ENCODE results near the gene CHN1.

CHN1 gene

DNA sequence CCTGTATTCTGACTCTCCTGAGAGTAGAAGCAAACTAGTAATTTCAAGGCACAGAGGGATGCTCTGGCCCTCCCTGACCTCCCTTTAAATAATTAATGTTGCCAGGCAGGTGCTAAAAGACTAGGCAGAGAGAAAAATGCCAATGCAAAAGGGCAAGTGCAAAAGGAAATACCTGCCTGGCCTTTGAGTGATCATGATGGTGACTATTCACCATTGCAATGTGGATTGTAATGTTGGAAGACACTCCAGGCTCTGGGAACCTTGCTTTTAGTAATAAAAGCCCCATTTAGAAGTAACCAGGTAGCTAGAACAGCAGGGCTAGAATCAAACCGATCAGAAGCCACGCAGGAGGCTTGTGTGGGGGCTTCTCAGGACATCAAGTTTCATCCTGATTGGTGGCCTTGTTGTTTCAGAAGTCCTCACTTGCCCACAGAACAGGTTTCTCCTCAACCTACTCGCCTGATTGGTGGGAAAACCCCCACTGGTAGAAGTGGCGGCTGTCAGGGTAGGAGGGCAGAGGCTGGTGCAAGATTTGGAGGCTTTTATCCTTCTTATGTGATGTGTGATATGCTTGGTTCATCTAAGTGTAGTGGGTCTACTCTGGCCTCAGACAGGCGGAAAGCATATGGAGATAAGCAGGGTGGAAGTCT is 224.9 kb downstream of the CHN1 start:
- no peak for DNase-seq

DNA sequence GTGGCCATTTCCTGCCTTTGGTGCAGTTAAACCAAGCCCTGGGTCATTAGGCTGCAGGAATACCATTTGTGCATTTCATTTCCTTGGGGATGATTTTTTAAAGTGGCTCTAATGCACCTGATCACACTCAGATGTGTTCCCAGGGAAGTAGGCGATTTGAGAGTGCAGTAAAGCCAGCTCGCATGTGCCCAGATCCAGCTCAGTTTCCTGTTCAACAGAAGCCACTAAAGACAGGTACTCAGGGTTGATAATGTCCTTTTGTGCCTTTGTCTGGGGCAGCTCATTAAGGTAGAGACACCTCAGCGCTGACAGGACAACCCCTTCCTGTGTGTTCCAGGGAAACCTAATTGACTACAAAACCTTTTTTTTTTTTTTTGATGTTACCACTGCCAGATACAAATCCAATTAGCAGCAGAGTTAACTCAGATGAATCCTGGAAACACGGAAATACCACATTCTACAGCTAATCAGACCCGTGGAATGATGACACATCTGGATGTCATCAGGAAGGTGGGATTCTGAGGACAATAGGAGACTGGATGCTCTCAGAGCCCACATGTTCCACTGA is 225.7 kb downstream of the CHN1 start:
- DNase-seq = peak; percentile 48

DNA sequence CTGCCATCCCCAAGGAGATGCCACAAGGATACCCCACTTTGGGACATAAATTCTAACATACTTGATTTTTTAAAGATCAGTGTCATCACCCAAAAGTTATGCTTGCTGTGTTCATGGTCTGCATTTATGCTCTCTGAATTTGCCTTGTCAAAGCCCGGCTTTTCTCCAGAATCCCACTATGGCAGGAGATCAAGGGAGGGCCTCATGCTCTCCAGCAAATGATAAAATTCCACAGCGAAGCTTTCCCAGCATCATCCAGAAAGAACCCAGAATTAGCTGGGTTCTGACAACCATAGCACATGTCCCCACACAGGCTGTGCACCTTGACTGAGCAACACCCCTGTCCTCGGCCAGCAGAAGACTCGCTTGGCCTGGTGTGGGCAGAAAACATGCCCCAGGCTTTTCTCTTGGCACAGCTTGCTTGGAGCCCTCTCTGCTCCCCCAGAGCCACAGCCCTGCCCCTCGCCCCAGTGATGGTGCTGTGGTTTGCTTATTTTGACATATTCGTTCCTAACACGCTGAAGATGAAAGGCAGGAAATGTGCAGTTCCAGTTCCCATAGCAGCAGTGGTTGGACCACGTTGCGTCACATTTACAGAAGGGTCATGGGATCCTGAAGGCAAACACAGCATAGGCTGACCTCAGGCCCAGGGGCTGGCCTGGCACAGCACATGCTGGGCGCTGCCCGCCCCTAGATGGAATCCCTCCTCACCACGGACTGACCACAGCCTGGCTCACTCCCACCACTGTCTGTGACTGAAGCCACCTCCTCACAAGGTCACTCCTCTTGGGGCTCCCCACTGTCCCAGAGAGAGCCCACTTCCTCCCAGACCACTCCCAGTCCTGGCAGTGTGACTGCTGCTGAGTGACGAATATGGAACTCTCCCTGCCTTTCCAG is 226.8 kb downstream of the CHN1 start:
- DNase-seq = no peak

DNA sequence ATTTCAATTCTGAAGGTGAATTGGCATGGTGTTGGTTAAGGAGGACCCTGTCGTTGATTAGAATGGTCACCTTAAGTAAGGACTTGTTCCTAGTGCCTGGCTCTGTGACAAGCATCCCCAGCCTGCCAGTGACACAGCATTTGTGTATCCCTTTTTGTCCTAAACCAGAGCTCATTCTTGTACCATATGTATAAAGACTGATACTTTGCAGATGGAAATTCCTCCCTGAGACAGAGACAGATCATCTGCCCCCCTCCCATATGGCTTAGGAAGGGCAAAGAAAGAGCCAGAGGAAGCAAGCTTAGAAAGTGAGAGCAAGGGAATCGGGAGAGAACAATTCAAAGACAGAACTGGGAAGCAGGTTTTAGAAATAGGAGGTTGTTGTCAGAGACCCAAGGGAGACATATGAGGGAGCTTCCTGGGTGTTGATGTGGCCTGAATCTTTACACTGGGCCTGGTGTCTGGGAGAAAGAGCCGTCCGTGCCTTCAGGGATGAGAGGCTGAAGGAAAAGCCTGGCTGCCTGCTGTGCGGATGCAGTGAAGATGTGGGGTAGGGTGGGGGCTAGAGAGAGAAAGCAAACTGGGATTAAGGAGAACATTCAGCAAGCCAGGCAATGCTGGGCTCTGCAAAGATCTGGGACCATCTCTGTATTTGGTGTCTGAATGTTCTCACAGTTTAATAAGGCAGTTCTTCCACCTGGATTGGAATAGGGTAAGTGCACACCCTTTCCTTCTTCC is 227.7 kb downstream of the CHN1 start:
- no peak for DNase-seq

DNA sequence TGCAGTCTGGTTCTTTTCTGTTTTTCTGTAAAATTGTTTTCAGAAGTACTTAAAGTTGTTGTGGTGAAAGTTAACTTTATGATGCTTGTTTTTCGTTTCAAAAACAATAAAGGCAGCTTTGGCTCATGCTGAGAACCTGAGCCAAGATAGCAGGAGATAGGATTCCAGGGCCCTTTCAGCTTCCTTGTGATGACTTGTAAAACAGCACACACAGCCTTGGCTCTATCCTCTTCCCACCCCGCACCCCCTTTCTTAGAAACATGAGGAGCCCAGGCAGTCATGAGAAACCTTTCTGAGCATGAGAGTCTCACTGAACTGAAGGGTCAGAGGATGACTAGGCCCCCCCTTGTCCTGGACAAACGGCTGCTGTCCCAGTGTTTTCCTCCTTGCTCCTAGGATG is 228.5 kb downstream of the CHN1 start:
- no peak for DNase-seq

DNA sequence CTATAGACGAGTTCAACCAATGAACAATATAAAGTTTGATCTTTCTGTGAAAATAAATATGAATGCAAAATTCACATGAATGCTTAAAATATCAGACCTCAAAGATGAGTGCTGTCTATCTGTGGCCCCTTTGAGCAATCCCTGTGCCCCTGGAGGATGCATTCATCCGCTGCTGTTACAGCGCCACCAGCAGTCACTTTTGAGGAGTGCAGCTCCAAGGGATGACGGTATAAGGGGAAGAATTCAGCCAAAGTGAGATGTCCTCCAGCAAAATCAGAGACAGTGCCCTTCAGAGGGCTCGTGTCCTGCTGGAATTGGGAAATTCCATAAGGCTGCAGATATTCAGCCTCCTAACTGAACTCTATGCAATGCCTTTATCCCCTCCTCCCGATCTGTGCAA is 229.0 kb downstream of the CHN1 start:
- no peak for DNase-seq

DNA sequence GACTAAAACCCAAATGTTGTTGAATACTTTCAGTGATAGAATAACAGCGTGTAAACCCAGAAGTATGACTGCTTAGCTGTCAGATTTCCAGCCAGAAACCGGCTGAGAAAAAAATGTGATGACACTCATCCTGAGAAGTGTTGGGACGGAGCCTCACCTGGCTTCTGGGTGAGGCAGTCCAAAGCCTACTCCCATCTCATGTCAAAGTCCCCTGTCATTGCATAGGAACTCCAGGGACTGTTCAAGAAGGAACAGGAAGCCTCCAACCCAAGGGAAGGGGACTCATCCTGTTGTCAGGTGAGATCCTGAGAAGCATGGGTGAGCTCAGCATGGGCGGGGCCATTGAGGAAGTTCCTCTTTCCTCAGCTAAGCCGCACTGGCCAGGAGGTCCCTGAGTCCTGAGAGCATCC is 229.6 kb downstream of the CHN1 start:
- DNase-seq = no peak

DNA sequence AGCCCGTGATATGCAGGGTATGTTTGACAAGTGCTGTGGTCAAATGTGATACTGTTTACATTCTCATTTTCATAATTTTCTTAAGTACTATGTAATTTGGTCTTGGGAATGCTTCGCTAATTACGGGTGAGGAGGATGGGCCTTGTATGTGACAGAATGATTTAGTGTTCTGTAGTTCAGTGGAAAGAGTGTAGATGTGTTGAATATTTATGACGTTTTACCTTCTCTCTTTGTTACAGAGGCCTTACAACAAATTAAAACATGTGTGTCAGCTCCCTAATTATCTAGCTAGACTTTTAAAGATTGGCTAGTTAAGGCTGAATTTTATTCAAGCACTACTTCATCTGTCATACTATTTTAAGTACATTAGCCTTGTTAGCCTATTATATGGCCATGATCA is 230.3 kb downstream of the CHN1 start:
- DNase-seq = no peak

DNA sequence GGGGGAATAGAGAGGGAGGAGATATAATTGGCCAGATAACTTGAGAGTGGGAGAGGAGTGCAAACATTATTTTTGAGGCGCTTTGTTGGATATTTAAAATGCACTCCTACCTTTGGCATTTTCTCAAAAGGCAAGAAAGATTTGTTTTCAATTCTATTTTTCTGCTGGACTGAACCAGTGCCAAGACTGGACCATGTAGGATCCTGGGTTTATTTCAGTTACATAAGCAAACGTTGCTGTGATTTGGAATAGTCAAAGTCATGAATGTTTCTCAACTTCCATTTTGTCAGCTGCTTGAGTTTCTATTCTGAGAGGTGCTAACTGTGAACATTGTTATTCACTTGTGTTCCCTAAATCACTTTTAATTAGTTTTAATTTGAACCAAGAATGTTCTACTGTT is 232.0 kb downstream of the CHN1 start:
- no peak for DNase-seq

DNA sequence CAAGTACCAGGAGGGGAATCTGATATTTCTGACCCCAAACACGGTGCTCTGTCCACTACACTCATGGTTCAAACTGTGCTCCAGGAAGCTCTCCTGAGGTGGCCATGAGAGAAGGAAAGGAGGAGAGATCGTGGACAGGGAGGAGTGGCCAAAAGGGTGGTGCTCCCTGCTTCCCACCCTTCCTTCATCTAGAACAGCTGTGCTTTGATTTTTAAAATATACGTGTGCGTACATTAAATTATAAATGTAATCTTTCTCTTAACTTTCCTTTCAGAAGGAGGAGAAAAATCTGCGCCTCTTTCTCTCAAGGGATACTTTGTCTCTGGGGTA is 232.7 kb downstream of the CHN1 start:
- DNase-seq = no peak

DNA sequence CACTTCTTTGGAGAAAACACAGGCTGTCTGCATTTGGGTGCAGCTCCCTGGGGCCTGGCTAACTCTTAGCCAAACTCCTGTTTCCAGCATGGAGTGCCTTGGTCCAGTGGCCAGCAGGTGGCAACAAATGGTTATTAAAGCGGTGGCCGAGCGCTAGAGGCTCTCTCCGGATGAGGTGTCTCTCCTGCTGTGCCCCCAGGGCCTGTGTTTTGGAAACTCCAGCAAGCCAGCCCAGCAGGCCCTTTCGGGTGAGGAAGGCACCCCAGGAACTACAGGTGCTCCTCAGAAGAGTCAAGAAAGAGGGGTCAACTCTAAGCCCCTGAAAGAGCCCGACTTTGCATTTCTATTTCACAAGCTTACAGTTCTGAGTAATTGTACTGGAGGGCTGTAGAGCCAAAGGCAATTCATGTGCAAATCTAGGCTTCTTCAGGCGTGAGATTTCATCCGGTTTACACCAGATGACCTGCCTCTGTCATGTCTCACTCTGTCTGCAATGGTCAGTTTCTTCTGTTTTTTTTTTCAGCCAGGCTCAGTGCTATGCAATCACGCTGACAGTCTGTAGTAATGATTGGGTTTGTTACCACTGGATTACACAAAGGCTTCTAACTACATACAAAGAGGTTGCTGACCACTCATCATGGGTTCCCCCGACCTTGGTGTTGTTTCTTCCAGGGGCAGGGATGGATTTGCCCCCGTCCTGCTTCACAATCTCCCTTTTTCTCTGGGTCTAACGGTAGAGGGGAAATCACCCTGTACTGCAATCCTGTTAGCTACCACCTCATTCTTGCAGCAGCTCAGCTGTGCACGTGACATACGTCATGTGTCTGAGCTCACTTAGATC is 233.3 kb downstream of the CHN1 start:
- peak; percentile 51 for DNase-seq

DNA sequence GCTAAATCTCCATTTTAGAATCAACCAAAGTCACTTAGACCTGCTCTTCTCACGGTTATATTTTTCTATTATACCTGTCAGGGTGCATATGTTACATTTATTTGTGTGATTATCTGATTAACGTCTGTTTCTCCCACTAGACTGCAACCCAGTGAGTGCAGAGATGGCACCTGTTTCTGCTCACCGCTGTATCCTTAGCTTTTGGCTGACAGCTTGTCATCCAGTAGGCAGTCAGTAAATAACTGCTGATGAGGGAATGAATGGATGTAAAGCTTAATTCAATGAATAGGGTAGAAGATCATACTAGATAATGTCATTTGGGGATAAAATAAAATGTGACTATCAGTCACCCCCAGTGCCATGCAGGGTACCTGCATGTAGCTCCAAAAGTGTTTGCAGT is 234.0 kb downstream of the CHN1 start:
- DNase-seq = no peak

DNA sequence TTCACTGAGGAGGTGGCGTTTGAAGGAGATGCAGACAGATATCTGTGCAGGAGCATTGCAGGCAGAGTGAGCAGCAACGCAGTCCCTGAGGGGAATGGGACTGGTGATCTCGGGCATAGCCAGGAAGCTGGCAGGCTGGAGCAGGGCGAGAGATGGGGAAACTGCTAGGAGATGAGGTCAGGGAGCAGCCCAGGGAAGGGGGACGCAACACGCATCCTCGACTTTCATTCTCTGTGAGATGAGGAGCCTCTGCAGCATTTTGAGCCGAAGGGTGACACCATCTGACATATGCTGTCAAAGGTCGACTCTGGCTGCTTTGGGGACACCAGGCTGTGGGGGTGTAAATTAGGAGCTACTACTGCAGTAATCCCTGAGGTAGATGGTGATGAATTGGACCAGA is 236.6 kb downstream of the CHN1 start:
- no peak for DNase-seq

DNA sequence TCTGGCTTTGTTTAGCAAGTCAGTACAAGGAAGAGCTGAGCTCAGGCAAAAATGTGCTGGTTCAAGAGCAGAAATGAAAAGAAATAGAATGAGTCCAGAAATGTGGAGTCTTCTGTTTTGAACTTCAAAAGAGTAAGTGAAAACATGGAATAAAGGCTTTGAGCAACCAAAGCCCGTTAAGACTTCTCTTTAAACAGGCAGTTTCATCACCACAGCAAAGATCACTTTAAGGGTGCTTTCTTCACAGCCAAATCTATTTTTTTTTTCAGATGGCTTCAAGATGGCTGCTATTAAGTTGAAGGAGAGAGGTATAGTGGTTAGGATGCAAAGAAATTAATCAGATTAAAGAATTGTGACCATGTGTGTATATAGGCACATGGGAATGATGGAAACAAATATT is 238.9 kb downstream of the CHN1 start:
- DNase-seq = no peak

DNA sequence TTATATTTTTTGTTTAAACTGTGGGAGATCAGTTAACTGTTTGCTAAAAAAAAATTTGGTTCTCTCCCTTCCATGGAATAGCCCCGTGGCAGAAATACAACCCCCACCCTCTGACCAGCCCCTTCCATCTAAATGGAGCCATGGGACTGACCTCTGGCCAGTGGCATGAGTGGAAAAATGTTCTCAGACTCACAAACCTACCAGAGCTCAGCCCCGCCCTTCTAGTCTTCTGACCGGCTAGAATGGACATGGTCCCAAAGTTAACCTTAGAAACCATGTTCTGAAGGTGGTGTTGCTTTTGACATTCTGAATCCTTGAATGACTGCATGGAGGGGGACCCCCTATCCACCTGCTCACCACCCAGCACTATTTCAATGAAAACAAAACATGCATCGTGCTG is 239.6 kb downstream of the CHN1 start:
- DNase-seq = no peak

DNA sequence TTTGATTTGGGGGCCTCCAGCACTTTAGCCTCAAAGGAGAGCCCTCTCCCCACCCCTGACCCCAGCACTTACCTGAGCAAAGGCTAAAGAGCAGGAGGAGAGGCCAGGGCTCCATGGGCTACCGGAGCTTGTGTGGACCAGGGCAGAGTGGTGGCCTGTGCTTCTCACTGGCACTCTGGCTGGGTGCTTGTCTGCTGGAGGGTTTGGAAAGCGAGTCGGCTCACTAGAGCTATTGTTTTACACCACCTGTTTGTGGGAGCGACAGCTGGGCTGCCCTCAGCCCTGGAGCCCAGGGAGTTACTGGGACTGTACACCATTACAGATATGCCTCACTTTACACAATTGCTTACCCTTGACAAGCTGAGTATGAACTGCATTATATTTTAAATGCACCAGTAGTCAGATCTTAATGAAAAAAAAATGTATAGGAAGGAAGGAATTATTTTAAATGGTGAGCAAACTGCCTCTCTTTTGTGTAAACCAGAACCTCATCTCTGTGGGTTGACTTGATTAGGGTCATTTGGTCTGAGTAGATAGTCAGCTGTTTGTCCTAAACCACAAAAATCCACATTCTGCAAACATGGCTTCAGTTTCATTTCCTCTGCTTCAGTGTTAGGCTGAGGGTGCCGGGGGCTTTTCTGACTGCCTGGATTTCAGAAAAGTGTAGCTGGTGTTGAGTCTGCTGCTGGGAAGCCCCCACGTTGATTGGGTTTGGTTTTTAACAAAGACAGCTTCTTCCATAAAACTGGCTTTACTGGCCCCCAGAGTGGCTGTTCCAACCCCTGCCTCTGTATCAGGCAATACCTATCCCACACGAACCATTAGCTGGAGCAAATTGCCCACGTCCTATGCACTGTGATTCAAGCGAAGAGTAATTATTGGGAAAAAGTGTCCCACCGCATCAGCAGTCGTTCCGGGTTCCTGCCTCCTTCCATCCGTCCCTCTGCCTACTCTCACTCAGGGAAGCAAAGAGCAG is 240.6 kb downstream of the CHN1 start, which contains the start of gene CHRNA1:
Gene CHRNA1, minus strand, starts transcription at position 193 of the 976 bp plus-strand sequence. Its CDS starts 78 bp downstream, at position 115.
- peak; percentile 61 for DNase-seq

DNA sequence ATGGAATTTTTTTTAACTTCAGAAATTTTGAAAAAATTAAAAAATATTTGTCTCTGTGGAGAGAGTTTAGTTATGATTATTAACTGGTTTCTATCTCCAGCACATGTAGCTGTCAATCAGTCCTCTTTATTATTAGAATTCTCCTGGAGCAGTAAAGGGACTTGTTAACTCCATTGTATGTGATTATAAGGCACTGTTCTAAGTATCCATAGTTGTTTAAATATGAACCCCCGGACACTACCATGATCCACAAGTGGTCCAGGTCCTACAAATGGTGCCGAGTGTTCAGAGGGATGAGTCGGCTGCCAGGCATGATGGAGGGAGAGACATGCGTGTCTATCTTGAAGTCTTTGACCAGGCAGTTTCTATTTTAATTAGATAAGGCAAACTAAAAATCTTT is 241.4 kb downstream of the CHN1 start:
- no peak for DNase-seq

DNA sequence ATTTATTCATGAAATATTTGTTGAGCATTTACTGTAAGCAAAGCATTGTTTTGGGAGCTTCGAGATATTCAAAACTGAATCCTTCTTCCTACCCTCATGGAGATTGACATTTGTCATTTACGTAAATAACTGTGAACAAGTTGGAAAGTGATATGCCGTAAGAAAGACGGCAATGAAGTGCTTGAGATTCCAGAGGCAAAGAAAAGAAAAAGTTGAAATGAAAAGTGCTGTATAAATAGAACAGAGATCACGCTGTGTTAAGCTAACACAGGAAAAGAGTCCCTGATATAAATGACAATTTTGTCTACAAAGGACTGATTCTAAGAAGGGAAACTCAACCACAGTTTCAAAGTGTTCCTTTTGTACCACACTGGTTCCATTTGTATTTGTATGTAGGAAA is 242.7 kb downstream of the CHN1 start:
- DNase-seq = no peak

DNA sequence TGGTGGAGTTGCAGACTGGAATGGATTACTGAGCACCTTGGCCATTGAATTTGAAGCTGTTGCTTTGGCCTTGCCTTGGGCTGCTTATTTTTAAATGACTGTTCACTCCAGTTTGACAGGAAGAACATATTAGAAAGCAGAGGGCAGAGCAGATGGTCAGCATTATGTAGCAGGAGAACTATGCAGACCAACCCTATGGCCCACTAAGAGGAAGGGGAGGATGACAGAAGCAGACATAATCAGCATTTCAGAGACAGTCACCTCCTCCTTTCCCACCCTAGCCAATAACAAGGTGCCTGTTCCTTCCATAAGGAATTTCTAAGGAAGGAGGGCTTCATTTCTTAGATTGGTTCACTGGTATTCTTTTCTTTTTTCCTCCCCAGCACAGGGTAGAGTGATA is 243.3 kb downstream of the CHN1 start:
- no peak for DNase-seq

DNA sequence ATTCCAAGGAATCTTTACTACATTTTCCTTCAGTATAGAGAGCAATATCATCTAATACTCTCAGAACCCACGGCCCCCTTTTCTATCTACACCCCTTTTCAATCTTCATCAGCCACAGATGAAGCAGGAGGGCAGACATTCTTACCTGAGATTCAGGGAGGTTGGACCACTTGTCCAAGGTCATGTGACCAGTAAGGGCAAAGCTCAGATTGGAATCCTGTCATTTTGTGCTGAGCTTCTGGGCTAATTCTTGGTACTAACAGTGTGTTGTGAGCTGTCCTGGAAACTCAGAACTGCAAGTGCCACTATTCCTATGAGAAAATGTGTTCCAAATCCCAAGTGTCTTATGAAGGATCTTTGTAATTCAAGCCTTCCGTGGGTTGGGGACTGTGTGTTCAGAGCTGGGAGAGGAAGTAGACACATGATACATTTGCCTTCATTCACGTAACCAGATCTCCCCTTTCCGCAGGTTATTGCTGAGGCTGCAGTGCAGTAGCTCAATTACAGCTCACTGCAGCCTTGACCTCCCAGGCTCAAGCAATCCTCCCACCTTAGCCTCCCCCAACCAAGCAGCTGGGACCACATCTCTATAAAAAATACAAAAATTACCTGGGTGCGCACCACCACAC is 244.2 kb downstream of the CHN1 start:
- DNase-seq = no peak

All from NCI-H1092 (cell line).